C4-2B (cell line): ENCODE data around the gene CHKB.

Experiments used
- H3K27ac ChIP-seq: fragments of 450-650 bp; 2 replicates; pipeline ENCODE4 v1.5.1; 2017
- CTCF ChIP-seq: fragments of 450-650 bp; conservative IDR thresholded peaks from 2 replicates; pipeline ENCODE4 v1.5.1; 2017; ENCODE audit warnings: mild to moderate bottlenecking
- ZFX ChIP-seq: fragments of 450-650 bp; IDR thresholded peaks from 2 replicates; pipeline ENCODE4 v1.6.1; 2017

Gene CHKB

DNA sequence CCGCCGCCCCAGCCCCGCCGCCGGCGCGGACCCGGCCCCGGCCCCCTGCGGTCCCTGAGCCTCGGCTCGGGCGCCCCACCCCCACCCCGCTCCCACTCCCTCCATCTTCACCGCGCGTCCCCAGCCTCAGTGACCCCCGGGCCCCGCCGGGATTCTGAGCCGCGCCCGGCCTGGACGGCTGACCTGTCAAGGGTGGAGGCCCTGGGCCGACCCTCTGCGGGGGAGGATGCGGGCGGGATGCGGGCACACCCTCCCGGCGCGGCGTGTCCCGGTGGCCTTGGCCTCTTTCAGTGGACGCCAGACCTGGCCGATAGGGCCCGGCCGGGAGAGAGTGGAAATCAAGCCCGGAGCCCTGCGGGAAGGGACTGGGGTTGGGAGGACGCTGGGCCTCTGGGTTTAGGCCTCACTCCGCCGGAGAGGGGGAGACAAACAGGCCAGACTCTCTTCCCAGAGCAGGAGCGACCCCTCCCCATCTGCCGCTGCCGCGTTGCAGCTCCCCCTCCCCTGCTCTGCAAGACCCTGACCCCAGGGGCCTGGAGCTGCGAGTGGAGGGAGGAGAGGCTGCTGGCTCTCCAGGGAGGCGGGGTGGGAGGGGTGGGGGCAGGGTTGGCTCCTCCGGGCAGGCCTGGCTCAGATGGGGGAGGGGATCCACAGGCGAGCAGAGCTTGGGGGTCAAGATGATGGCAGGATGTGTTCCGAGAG lies 18.5 kb upstream of the CHKB start:
- H3K27ac ChIP-seq = peak overlapping the region; percentile 64
- no peak for TF ChIP-seq CTCF
- peak; percentile 56; the same call in 1 of the 2 replicates for TF ChIP-seq ZFX

GRCh38 chr22:50600538-50600937 lies 17.9 kb upstream of the CHKB start, which contains the start of gene MAPK8IP2:
TSS of gene MAPK8IP2 (plus strand) at chr22:50600793. CDS start at chr22:50600819, 26 bp downstream.
- TF ChIP-seq ZFX (no peak), CTCF (no peak)
- peak within 1 kb of the TSS; percentile 64 for H3K27ac ChIP-seq

GRCh38 chr22:50599816-50600455 lies 17.3 kb upstream of the CHKB start:
- TF ChIP-seq CTCF (no peak), ZFX (no peak)
- H3K27ac ChIP-seq = peak overlapping the region; percentile 64; the same call in 1 of the 2 replicates

DNA sequence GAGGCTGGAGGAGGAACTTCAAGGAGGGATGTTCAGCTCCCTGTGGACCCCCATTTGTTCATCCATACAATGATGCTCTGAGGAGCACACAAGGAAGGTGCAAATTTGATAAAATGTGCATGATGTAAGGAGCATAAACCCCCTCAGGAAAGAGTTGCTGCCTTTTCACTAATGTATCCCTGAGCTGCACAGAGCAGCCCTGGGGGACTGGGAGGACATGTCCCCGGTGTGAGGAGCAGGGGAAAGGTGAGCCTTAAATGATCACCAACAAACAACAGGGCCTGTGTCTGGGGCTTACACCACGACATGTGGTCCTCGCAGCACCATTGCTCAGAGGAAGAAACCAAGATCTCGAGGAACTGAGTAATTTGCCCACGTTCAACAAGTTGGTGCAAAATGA lies 14.4 kb upstream of the CHKB start:
- no peak overlapping the region for H3K27ac ChIP-seq
- no peak for TF ChIP-seq CTCF
- no peak for TF ChIP-seq ZFX

- TF ChIP-seq CTCF (no peak), ZFX (no peak)
- no peak overlapping the region for H3K27ac ChIP-seq
Measured at GRCh38 chr22:50595189-50595588, 12.5 kb upstream of the CHKB start.

DNA sequence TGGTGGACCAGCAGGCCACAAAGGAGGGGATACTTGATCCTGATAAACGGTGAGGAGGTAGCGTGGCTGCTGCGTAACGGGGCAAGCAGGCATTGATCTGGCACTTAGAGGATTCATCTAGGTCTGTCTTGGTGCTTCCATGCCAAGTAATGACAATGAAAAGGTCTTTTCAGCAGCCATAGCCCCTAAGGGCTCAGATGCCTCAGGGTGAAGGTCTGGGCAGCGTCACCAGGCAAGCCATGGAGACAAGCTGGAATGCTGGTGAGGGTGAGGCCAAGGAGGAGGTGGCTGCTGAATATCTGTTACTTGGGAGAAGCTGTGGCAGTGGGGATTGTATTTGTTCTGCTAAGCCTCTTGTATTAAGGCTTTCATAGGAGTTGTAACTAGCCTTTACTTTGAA lies 4.8 kb upstream of the CHKB start:
- no peak overlapping the region for H3K27ac ChIP-seq
- TF ChIP-seq ZFX = no peak
- TF ChIP-seq CTCF = no peak

- TF ChIP-seq CTCF (no peak), ZFX (no peak)
- H3K27ac ChIP-seq = no peak overlapping the region
Measured at GRCh38 chr22:50586416-50586815, 3.8 kb upstream of the CHKB start.
